Left hindlimb (tissue), 1 donor: ENCODE results near the gene PLEKHG3.

Experiments
- DNase-seq: peaks from one replicate; pipeline ENCODE4 v3.0.0-alpha.2; 2018

PLEKHG3 gene

GRCh38 chr14:64728856-64729255 lies 24.6 kb downstream of the PLEKHG3 start:
- DNase-seq: no peak

DNA sequence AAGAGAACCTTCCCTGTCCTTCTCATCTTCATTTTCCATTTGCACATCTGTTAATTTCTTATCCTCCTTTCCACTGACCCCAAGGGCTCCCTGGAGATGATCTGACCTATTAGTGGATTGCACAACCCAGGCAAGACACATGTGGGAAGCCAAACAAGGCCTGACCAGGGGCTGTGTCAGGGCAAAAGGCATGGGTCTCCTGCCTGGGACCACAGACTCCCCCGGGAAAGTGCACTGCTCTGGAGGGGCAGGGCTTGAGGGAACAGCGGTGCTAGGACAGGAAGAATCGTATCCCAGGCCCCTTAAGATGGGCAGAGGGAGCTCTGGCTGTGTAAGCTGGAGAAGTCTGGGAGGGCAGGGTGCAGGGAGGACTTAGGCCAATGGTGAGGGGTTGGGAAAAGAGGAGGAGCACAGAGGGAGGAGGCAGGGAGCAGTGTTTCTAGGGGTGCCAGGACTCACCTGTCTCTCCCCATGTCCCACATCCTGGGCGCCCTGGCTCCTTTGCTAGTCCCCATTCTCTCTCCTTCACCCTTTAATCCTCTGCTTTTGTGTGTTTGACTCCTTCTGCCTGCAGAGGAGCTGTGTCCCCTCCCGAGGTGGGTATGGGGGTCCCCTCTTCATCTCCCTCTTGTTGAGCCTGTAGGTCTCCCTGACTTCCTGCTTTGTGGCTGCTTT lies 25.3 kb downstream of the PLEKHG3 start:
- no peak for DNase-seq

GRCh38 chr14:64730061-64730440 lies 25.8 kb downstream of the PLEKHG3 start:
- no peak for DNase-seq

DNA sequence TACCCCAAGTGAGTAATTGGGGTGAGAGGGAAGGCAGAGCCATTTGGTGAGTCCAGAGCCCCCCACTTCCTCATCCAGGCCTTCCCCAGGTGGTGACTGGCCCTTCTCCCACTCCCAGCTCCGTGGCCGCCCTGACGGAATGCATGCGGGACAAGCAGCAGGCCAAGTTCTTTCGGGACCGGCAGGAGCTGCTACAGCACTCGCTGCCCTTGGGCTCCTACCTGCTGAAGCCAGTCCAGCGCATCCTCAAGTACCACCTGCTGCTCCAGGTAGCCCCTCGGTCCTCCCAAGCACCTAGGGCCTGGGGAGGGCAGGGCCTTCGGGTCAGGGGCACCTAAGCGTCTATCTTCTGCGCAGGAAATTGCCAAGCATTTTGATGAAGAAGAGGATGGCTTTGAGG lies 26.5 kb downstream of the PLEKHG3 start:
- DNase-seq: no peak

GRCh38 chr14:64731141-64731581 lies 26.9 kb downstream of the PLEKHG3 start:
- DNase-seq: no peak

GRCh38 chr14:64732066-64732465 lies 27.8 kb downstream of the PLEKHG3 start:
- DNase-seq: no peak

DNA sequence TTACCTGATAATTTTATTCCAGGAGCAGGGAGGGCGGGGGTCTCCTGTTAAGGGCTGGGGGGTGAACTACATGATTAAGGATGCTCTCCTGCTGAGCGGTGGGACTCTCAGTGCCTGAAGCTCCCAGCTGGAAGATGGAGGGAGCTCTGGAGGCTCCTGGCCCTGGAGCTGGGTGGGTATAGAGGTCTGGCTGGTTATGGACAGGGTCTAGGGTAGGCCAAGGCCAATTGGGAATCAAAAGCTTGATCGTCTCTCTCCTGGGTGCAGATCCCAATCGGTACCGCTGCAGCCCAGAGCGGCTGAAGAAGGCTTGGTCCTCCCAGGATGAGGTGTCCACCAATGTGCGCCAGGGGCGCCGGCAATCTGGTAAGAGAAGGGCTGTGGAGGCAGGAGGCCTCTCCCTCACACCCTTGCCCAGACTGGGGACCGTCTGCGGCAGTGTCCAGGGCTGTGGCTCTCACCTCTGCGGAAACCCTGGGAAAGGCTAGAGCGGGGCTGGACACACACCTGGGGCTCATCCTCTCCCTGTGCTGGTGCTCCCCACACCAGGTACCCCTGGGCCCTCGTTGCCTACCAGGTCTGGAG lies 28.4 kb downstream of the PLEKHG3 start:
- DNase-seq: no peak

GRCh38 chr14:64733321-64733720 lies 29.1 kb downstream of the PLEKHG3 start:
- DNase-seq: no peak

GRCh38 chr14:64733899-64734298 lies 29.7 kb downstream of the PLEKHG3 start:
- no peak for DNase-seq

DNA sequence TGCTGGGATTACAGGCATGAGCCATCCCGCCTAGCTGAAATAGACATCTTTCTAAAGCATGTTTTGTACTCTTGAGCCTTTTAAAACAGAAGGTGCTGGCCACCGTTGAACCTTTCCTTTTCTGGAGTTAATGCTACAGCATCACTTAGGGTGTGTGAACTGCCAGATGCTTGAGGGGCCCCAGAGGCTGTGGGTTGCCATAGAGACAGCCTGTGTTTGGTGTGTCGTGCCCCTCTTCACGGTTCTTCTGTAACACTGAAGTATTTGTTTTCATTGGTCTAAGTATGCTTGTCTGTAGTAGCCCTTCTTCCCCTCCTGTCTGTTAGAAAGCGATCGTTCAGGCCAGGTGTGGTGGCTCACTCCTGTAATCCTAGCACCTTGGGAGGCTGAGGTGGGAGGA lies 30.8 kb downstream of the PLEKHG3 start:
- no peak for DNase-seq

- no peak for DNase-seq
These were observed 32.3 kb downstream of the PLEKHG3 start for GRCh38 chr14:64736271-64737169.

- DNase-seq: no peak
These were observed 33.4 kb downstream of the PLEKHG3 start for GRCh38 chr14:64737391-64738280.

GRCh38 chr14:64738281-64738804 lies 34.1 kb downstream of the PLEKHG3 start:
- no peak for DNase-seq

DNA sequence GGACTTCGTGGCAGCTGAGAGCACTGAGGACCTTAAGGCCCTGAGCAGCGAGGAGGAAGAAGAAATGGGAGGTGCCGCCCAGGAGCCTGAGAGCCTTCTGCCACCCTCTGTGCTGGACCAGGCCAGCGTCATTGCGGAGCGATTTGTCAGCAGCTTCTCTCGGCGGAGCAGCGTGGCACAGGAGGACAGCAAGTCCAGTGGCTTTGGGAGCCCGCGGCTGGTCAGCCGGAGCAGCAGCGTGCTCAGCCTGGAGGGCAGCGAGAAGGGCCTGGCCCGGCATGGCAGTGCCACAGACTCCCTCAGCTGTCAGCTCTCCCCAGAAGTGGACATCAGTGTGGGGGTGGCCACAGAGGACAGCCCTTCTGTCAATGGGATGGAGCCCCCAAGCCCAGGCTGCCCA lies 37.0 kb downstream of the PLEKHG3 start:
- no peak for DNase-seq

DNA sequence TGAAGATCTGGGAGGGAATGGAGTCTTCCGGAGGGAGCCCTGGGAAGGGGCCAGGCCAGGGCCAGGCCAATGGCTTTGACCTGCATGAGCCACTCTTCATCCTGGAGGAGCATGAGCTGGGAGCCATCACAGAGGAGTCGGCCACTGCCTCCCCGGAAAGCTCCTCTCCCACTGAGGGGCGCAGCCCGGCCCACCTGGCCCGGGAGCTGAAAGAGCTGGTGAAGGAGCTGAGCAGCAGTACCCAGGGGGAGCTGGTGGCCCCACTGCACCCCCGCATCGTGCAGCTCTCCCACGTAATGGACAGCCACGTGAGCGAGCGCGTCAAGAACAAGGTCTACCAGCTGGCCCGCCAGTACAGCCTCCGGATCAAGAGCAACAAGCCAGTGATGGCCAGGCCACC lies 37.7 kb downstream of the PLEKHG3 start:
- DNase-seq: no peak

- no peak for DNase-seq
These were observed 38.8 kb downstream of the PLEKHG3 start for GRCh38 chr14:64743061-64743460.

- DNase-seq: no peak
These were observed 41.4 kb downstream of the PLEKHG3 start for GRCh38 chr14:64745511-64746091.

DNA sequence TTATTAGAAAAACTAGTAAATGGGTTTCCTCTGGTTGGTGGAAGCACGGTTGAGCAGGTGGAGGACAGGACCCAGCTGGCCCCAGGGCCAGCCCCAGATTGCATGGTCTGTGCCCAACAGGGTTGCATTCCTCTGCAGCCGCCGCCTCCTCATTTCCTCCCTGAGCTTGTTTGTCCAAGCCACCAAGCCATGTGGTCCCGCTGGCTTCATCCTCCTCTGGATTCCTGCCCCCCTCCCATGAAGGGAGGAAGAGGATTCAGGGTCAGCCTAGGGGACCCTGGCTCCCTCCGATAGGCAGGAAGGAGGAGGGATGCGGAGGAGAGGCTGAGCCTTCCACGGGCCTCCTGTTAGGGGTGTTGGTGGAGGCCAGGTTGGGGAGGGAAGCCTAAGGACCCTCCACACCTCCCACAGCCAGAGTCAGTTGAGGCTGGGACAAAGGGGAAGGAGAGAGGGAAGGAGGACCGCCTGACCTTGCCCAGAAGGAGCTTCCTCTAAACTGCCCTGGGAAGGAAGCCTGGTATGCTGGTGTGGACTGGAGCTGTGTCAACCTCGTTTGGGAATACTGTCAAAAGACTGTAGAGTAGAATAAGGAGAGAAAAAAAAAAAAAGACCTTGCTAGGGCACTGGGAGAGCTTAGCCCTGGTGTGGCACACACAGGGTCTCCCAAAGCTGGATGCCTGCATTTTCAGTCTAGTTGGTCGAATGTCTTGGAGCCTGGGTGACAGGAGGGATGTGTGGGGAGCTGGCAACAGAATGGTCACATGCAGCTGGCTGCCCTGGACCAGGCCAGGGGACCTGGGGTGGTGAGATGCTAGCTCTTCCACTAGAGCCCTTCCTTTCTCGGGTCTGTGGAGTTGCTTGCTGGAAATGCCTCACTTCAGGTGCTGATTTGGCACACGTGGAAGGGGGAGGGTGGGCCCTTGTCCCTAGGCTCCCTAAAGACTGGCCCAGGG lies 42.4 kb downstream of the PLEKHG3 start:
- DNase-seq: no peak

GRCh38 chr14:64747327-64747726 lies 43.1 kb downstream of the PLEKHG3 start:
- DNase-seq: no peak

- no peak for DNase-seq
These were observed 44.3 kb downstream of the PLEKHG3 start for GRCh38 chr14:64748521-64748920.
